ENCODE results near the gene CRAMP1.

The CRAMP1 gene

DNA sequence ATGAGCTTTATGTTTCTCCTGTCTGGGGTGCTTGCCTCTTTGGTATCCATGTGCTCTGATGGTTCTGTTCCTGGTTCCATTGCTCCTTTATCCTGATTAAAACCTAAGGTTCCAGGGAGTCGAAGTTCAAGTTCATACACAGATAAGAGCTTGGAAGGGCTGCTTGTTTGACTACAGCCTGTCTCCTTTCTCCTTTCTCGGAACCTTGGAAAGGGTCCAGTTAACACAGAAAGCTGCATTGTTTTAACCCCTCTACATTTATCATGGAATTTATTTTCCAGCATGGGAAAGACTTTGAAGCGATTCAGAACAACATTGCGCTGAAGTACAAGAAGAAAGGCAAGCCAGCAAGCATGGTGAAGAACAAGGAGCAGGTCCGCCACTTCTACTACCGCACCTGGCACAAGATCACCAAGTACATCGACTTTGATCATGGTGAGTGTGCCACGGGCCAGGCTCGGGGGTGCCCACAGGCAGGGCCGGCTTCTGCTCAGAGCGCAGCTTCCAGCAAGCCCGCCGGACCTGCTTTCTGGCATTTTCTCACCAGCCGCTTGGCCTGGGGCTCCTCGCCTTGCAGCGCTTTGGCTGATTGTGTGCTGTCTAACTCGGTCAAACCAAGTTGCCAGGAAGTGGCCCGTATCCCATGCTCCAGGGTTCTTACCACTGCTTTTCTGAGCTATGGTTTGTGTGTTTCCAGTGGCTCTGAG, 19.9 kb downstream of the CRAMP1 start:
- TF ChIP-seq, protein P1, sequence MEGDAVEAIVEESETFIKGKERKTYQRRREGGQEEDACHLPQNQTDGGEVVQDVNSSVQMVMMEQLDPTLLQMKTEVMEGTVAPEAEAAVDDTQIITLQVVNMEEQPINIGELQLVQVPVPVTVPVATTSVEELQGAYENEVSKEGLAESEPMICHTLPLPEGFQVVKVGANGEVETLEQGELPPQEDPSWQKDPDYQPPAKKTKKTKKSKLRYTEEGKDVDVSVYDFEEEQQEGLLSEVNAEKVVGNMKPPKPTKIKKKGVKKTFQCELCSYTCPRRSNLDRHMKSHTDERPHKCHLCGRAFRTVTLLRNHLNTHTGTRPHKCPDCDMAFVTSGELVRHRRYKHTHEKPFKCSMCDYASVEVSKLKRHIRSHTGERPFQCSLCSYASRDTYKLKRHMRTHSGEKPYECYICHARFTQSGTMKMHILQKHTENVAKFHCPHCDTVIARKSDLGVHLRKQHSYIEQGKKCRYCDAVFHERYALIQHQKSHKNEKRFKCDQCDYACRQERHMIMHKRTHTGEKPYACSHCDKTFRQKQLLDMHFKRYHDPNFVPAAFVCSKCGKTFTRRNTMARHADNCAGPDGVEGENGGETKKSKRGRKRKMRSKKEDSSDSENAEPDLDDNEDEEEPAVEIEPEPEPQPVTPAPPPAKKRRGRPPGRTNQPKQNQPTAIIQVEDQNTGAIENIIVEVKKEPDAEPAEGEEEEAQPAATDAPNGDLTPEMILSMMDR (IDR thresholded peaks at IDR 0.05; ENCODE audit: low read length), result no peak
- TF ChIP-seq EZH2phosphoT487 (IDR thresholded peaks at IDR 0.05; ENCODE audit: low read length) (no peak), EZH2 (optimal IDR thresholded peaks at IDR 0.05; ENCODE audit: low read depth, low read length) (no peak)
- H3K36me3 ChIP-seq (replicated peaks; ENCODE audit: insufficient read depth, low read length), result no peaks in the 10 kb centered on the region; the same call in 1 of the 2 replicates

DNA sequence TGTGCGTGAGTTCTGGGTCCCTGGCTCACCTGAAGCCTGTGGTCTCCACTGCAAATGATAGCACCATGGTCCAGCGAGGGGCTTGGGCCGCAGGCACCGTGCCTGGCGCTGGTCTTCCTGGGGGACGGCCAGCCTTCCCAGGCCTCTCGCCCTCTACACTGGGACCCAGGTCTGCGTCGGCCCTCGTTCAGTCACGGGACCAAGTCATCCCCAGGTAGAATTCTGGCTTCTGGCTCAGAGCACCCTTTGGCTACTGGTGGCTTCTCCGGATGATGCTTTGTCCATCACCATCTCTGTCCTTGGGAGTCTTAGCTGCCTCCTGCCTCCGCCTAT, 20.4 kb downstream of the CRAMP1 start:
- no peak overlapping the region for H3K4me2 ChIP-seq (ENCODE audit: low read depth, low read length)
- H4K20me1 ChIP-seq (ENCODE audit: insufficient read depth, low read length), result no peaks in the 10 kb centered on the region
- H3F3A ChIP-seq (ENCODE audit: insufficient read depth, low read length), result no peaks in the 10 kb centered on the region
- H3K4me3 ChIP-seq (ENCODE audit: low read length), result no peak overlapping the region
- no peaks in the 10 kb centered on the region; the same call in 1 of the 2 replicates for H3K36me3 ChIP-seq (replicated peaks; ENCODE audit: insufficient read depth, low read length)
- DNase-seq, result no peak
- TF ChIP-seq, protein P1 (IDR thresholded peaks at IDR 0.05; ENCODE audit: low read length), result no peak
- TF ChIP-seq EZH2phosphoT487 (IDR thresholded peaks at IDR 0.05; ENCODE audit: low read length) (no peak), EZH2 (optimal IDR thresholded peaks at IDR 0.05; ENCODE audit: low read depth, low read length) (no peak)
- no peaks in the 10 kb centered on the region for H3K9me3 ChIP-seq (replicated peaks; ENCODE audit: insufficient read depth, low read length)
- H3K4me1 ChIP-seq (ENCODE audit: low read length), result no peaks in the 10 kb centered on the region
- no peak overlapping the region for H3K27ac ChIP-seq (ENCODE audit: low read length)
- peaks cover 39% of the 10 kb centered on the region for H3K79me2 ChIP-seq (ENCODE audit: low read length)
- H3K27me3 ChIP-seq (replicated peaks; ENCODE audit: insufficient read depth, low read length), result no peaks in the 10 kb centered on the region
- H3K9me2 ChIP-seq (replicated peaks; ENCODE audit: insufficient read depth, low read length), result no peaks in the 10 kb centered on the region
- H2AFZ ChIP-seq (ENCODE audit: low read length), result no peak overlapping the region
- no peak overlapping the region for H3K9ac ChIP-seq (ENCODE audit: low read length)

More for the DNA sequence above, 19.9 kb downstream of the CRAMP1 start:
- Histone ChIP-seq H3K4me3 (ENCODE audit: low read length) (no peak overlapping the region), H3K9me2 (replicated peaks; ENCODE audit: insufficient read depth, low read length) (no peaks in the 10 kb centered on the region), H3K27me3 (replicated peaks; ENCODE audit: insufficient read depth, low read length) (no peaks in the 10 kb centered on the region), H3F3A (ENCODE audit: insufficient read depth, low read length) (no peaks in the 10 kb centered on the region), H3K9me3 (replicated peaks; ENCODE audit: insufficient read depth, low read length) (no peaks in the 10 kb centered on the region), H3K9ac (ENCODE audit: low read length) (no peak overlapping the region), H3K4me2 (ENCODE audit: low read depth, low read length) (no peak overlapping the region), H2AFZ (ENCODE audit: low read length) (no peak overlapping the region), H4K20me1 (ENCODE audit: insufficient read depth, low read length) (no peaks in the 10 kb centered on the region), H3K27ac (ENCODE audit: low read length) (no peak overlapping the region), H3K4me1 (ENCODE audit: low read length) (no peaks in the 10 kb centered on the region), H3K79me2 (ENCODE audit: low read length) (peaks cover 44% of the 10 kb centered on the region)
- no peak for DNase-seq

DNA sequence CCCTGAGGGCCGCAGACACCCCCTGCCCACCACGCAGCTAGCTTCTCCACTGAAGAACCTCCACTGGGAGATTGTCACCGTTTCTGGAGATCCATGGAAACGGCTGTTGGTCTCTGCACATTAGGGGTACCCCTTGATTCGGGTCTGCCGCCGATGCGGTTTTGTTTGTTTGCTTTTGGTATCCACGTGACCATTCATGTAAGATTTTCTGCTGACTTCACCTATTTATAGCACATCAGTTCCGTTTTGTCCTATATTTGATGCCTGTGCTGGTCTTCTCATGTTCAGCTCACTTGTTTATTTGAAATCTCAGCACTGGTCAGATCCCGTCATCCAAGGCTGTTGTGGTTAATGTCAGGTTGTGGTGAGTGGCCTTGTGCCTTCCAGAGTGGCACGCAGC, 21.1 kb downstream of the CRAMP1 start:
- no peaks in the 10 kb centered on the region for H3K9me3 ChIP-seq (replicated peaks; ENCODE audit: insufficient read depth, low read length)
- H2AFZ ChIP-seq (ENCODE audit: low read length), result no peak overlapping the region
- H3K27ac ChIP-seq (ENCODE audit: low read length), result no peak overlapping the region
- no peaks in the 10 kb centered on the region; the same call in 1 of the 2 replicates for H3K36me3 ChIP-seq (replicated peaks; ENCODE audit: insufficient read depth, low read length)
- H3F3A ChIP-seq (ENCODE audit: insufficient read depth, low read length), result no peaks in the 10 kb centered on the region
- H3K9ac ChIP-seq (ENCODE audit: low read length), result no peak overlapping the region
- peaks cover 32% of the 10 kb centered on the region for H3K79me2 ChIP-seq (ENCODE audit: low read length)
- H3K27me3 ChIP-seq (replicated peaks; ENCODE audit: insufficient read depth, low read length), result no peaks in the 10 kb centered on the region
- no peak for DNase-seq
- no peak overlapping the region for H3K4me3 ChIP-seq (ENCODE audit: low read length)
- H3K4me1 ChIP-seq (ENCODE audit: low read length), result no peaks in the 10 kb centered on the region
- H4K20me1 ChIP-seq (ENCODE audit: insufficient read depth, low read length), result no peaks in the 10 kb centered on the region
- no peaks in the 10 kb centered on the region for H3K9me2 ChIP-seq (replicated peaks; ENCODE audit: insufficient read depth, low read length)
- no peak overlapping the region for H3K4me2 ChIP-seq (ENCODE audit: low read depth, low read length)
- TF ChIP-seq EZH2 (optimal IDR thresholded peaks at IDR 0.05; ENCODE audit: low read depth, low read length), result no peak
- TF ChIP-seq EZH2phosphoT487 (IDR thresholded peaks at IDR 0.05; ENCODE audit: low read length), result no peak
- TF ChIP-seq, protein P1 (IDR thresholded peaks at IDR 0.05; ENCODE audit: low read length), result no peak
